Hair follicle dermal papilla cell (primary cell): ENCODE data around the gene C1QTNF3. TPM values are rescaled to one million over a fixed set of nuclear protein-coding genes. Genes with fewer than 3 reads are reported as not detected.

Experiments
- small RNA-seq: library from RNA; depleted of rRNA; stranded (forward); fragments of <200 nt; gene quantifications from one replicate; pipeline ENCODE3, GENCODE V24; 2012
- total RNA-seq: library from RNA; depleted of rRNA; stranded (reverse); fragments of >200 nt; gene quantifications from 2 replicates; pipeline ENCODE4 v1.2.3, GENCODE V29; 2012

Gene C1QTNF3, protein sequence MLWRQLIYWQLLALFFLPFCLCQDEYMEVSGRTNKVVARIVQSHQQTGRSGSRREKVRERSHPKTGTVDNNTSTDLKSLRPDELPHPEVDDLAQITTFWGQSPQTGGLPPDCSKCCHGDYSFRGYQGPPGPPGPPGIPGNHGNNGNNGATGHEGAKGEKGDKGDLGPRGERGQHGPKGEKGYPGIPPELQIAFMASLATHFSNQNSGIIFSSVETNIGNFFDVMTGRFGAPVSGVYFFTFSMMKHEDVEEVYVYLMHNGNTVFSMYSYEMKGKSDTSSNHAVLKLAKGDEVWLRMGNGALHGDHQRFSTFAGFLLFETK
- 0.36 and 1.8 TPM in 2 replicates for total RNA-seq

DNA sequence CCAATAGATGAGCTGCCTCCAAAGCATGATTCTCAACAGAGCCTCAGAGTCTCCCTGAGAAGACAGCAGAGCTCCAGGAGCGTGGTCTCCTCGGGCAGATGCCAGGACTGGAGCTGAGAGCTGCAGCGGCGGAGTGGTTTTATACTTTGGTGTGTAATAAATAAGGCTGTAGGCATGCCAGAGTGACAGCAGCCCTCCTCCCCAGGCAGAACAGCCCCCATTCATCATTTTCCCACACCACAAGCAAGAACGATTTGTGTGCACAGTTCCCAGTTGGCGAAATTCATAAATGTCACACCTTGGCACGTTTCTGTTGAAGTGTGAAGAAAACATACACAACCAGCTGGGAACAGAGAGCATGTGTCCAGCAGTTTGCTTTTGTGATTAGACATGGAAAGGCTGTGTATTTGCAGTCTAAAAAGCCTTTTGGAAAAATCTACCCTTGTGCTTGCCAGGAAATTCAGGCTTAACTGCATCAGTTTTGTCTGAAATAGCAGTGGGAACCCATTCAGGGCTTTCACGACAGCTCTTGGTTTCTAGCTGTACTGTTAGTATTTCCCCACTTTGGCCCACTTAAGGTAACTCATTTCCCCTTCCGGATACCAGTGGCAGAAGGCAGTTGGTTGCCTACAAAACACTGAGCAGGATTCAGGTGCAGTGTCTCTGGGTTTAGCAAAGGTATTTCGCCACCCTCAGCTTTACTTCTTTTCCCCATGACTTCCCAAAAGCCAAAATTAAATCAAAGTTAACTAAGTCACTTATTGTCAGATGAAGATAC lies at the start of gene C1QTNF3:
C1QTNF3 (minus strand) TSS at position 115 of the 778 bp plus-strand sequence; CDS start at position 27, 88 bp downstream.

DNA sequence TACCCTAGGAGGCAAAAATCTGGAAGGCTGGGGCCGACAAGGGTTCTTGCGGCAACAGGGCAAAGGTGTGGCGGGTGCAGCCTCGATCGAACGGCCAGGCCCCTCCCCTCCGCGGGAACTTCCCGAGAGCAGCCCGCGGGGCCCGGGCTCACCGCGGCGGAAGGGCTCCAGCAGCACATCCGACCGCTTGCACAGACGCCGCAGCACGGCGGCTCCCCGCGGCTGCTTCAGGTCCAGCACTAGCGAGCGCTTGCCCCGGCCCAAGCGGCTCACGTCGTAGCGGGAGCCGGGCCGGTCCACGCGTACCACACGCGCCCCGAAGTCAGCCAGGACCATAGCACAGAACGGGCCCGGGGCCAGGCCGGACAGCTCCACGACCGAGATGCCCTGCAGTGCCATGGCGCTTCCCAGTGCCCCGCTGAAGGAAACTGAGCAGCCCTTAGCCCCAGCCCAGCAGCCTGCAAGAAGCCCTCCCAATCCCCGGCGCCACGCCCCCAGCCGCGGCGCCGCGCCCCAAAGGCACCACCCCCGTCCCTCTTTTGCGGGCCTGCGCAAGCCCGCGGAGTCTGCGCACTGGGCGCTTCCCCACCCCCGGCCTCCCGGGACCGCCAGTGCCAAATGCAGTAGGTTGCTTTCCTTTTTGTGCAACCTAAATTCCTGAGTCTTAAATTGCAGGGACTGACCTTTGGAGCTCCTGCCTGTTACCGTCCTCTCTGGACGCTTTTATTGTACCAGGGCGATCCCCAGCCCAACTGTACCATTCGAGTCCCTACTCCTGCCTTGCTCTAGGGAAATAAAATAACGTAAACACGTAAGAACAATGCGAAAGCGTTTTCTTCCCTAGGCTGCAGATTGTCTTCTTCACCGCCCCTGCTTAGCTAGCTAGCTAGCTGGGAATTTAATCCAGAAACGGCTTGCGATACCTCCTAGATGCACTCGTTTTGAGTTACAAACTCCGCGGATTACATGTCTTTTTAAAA lies 35.1 kb downstream of the C1QTNF3 start, which contains the start of gene AMACR:
AMACR (minus strand) TSS at position 430 of the 980 bp plus-strand sequence; CDS start at position 399, 31 bp downstream.

DNA sequence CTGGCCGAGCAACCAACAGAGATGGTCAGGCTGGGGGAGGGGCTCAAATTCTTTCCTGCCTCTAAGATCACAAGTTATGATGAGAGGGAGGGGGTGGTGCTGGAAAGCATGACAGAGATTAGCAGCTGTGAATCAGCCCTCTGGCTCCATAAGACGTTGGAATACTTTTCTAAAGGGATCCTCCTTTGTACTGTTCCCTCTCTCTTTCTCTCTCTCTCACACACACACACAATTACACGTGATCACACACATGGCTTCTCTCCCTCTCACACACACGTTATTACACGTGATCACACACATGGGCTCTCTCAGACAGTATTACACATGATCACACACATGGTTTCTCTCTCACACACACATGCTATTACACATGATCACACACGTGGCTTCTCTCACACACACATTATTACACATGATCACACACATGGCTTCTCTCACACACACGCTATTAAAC lies 58.3 kb downstream of the C1QTNF3 start, which contains the start of gene SLC45A2:
SLC45A2 (minus strand) TSS at position 23 of the 454 bp plus-strand sequence. CDS start 110 bp downstream, outside the sequence.

Small RNA genes within 50 kb of the gene (small RNA-seq; reads per million reads assigned to genes)
- not detected for gene AC139783.1

Other genes with a start within 250 kb of the C1QTNF3 start
- gene ADAMTS12, start 151.2 kb downstream of the C1QTNF3 start, total RNA-seq: 12.9 and 19.1 TPM in 2 replicates
- gene RXFP3, start 106.8 kb downstream of the C1QTNF3 start, total RNA-seq: not detected in 2 replicates
- gene SLC45A2, start 58.5 kb downstream of the C1QTNF3 start, total RNA-seq: 0.16 TPM in 1 of 2 replicates, not detected in the other
- gene AMACR, start 35.2 kb downstream of the C1QTNF3 start, total RNA-seq: 19.8 and 21.1 TPM in 2 replicates